Measurements from ENCODE around the gene NCOA5.
"Not testable (repeated sequence)": the region's sequence is repeated elsewhere in the genome, so short reads cannot be mapped to it uniquely, and the experiment has no call there.

The NCOA5 gene

GRCh38 chr20:46102940-46103339 is 13.2 kb upstream of the NCOA5 start:
- Histone ChIP-seq H2BK120ac (ENCODE audit: low read depth, low read length) (no peak overlapping the region), H4K5ac (ENCODE audit: low read length) (no peak overlapping the region), H4K8ac (ENCODE audit: low read depth, low read length) (no peak overlapping the region), H3K27me3 (ENCODE audit: insufficient read depth, low read length, poor library complexity) (peaks cover 3% of the 10 kb centered on the region), H3K79me1 (ENCODE audit: low read length) (no peaks in the 10 kb centered on the region), H3K9ac (ENCODE audit: low read length) (no peak overlapping the region), H3K56ac (ENCODE audit: low read length) (no peak overlapping the region), H2AK5ac (ENCODE audit: low read length) (no peak overlapping the region), H3K23ac (ENCODE audit: low read length) (no peak overlapping the region), H3K79me2 (ENCODE audit: control insufficient read depth, insufficient read depth, low read length) (no peaks in the 10 kb centered on the region), H3K27ac (ENCODE audit: low read depth, low read length) (no peak overlapping the region), H3K4me3 (ENCODE audit: low read length) (no peak overlapping the region), H2BK15ac (replicated peaks; ENCODE audit: low read depth) (no peak overlapping the region), H3K36me3 (ENCODE audit: control insufficient read depth, insufficient read depth, low read length) (no peaks in the 10 kb centered on the region), H3K4ac (ENCODE audit: low read depth, low read length) (no peak overlapping the region), H3K18ac (ENCODE audit: low read length) (no peak overlapping the region), H3K4me2 (ENCODE audit: low read length) (no peak overlapping the region), H2BK5ac (ENCODE audit: low read length) (no peak overlapping the region), H3K4me1 (ENCODE audit: control insufficient read depth, low read depth, low read length) (no peaks in the 10 kb centered on the region)
- DNase-seq = no peak
- WGBS (ENCODE audit: extremely low coverage, insufficient coverage, low lambda C conversion rate) = no CpG with 5 or more reads among the region's 3 CpGs

- H3K18ac ChIP-seq (ENCODE audit: low read length) = no peak overlapping the region
- no peak overlapping the region for H2BK15ac ChIP-seq (replicated peaks; ENCODE audit: low read depth)
- no CpG with 5 or more reads among the region's 3 CpGs for WGBS (ENCODE audit: extremely low coverage, insufficient coverage, low lambda C conversion rate)
- H4K5ac ChIP-seq (ENCODE audit: low read length) = no peak overlapping the region
- no peak for DNase-seq
- no peak overlapping the region for H3K4me2 ChIP-seq (ENCODE audit: low read length)
- H2AK5ac ChIP-seq (ENCODE audit: low read length) = no peak overlapping the region
- no peak overlapping the region for H3K56ac ChIP-seq (ENCODE audit: low read length)
- no peak overlapping the region for H2BK120ac ChIP-seq (ENCODE audit: low read depth, low read length)
- H2BK5ac ChIP-seq (ENCODE audit: low read length) = no peak overlapping the region
- H3K4ac ChIP-seq (ENCODE audit: low read depth, low read length) = no peak overlapping the region
- no peaks in the 10 kb centered on the region for H3K79me1 ChIP-seq (ENCODE audit: low read length)
- H3K36me3 ChIP-seq (ENCODE audit: control insufficient read depth, insufficient read depth, low read length) = no peaks in the 10 kb centered on the region
- no peak overlapping the region for H3K27ac ChIP-seq (ENCODE audit: low read depth, low read length)
- no peaks in the 10 kb centered on the region for H3K4me1 ChIP-seq (ENCODE audit: control insufficient read depth, low read depth, low read length)
- H3K23ac ChIP-seq (ENCODE audit: low read length) = no peak overlapping the region
- peaks cover 3% of the 10 kb centered on the region for H3K27me3 ChIP-seq (ENCODE audit: insufficient read depth, low read length, poor library complexity)
- no peak overlapping the region for H3K9ac ChIP-seq (ENCODE audit: low read length)
- no peak overlapping the region for H3K4me3 ChIP-seq (ENCODE audit: low read length)
- no peak overlapping the region for H4K8ac ChIP-seq (ENCODE audit: low read depth, low read length)
- no peaks in the 10 kb centered on the region for H3K79me2 ChIP-seq (ENCODE audit: control insufficient read depth, insufficient read depth, low read length)
These were observed 12.2 kb upstream of the NCOA5 start for GRCh38 chr20:46101957-46102356.

GRCh38 chr20:46100988-46101387 is 11.2 kb upstream of the NCOA5 start:
- Histone ChIP-seq H3K4me2 (ENCODE audit: low read length) (no peak overlapping the region), H3K79me2 (ENCODE audit: control insufficient read depth, insufficient read depth, low read length) (no peaks in the 10 kb centered on the region), H2BK120ac (ENCODE audit: low read depth, low read length) (no peak overlapping the region), H2AK5ac (ENCODE audit: low read length) (no peak overlapping the region), H4K8ac (ENCODE audit: low read depth, low read length) (no peak overlapping the region), H3K4ac (ENCODE audit: low read depth, low read length) (no peak overlapping the region), H2BK5ac (ENCODE audit: low read length) (no peak overlapping the region), H3K27me3 (ENCODE audit: insufficient read depth, low read length, poor library complexity) (peaks cover 3% of the 10 kb centered on the region), H2BK15ac (replicated peaks; ENCODE audit: low read depth) (no peak overlapping the region), H3K27ac (ENCODE audit: low read depth, low read length) (no peak overlapping the region), H3K18ac (ENCODE audit: low read length) (no peak overlapping the region), H4K5ac (ENCODE audit: low read length) (no peak overlapping the region), H3K4me1 (ENCODE audit: control insufficient read depth, low read depth, low read length) (no peaks in the 10 kb centered on the region), H3K56ac (ENCODE audit: low read length) (no peak overlapping the region), H3K23ac (ENCODE audit: low read length) (no peak overlapping the region), H3K36me3 (ENCODE audit: control insufficient read depth, insufficient read depth, low read length) (no peaks in the 10 kb centered on the region), H3K79me1 (ENCODE audit: low read length) (no peaks in the 10 kb centered on the region), H3K9ac (ENCODE audit: low read length) (no peak overlapping the region), H3K4me3 (ENCODE audit: low read length) (no peak overlapping the region)
- WGBS (ENCODE audit: extremely low coverage, insufficient coverage, low lambda C conversion rate) = no CpG with 5 or more reads among the region's 5 CpGs
- no peak for DNase-seq

- H3K36me3 ChIP-seq (ENCODE audit: control insufficient read depth, insufficient read depth, low read length); H3K18ac ChIP-seq (ENCODE audit: low read length); DNase-seq; H3K27ac ChIP-seq (ENCODE audit: low read depth, low read length); H3K4me1 ChIP-seq (ENCODE audit: control insufficient read depth, low read depth, low read length); H3K4ac ChIP-seq (ENCODE audit: low read depth, low read length); H3K79me1 ChIP-seq (ENCODE audit: low read length); H2BK15ac ChIP-seq (replicated peaks; ENCODE audit: low read depth); H3K9ac ChIP-seq (ENCODE audit: low read length); H3K4me3 ChIP-seq (ENCODE audit: low read length); H4K8ac ChIP-seq (ENCODE audit: low read depth, low read length); H3K79me2 ChIP-seq (ENCODE audit: control insufficient read depth, insufficient read depth, low read length); H3K4me2 ChIP-seq (ENCODE audit: low read length); H3K56ac ChIP-seq (ENCODE audit: low read length); H2BK120ac ChIP-seq (ENCODE audit: low read depth, low read length); H3K23ac ChIP-seq (ENCODE audit: low read length); H2BK5ac ChIP-seq (ENCODE audit: low read length); H4K5ac ChIP-seq (ENCODE audit: low read length); H2AK5ac ChIP-seq (ENCODE audit: low read length); H3K27me3 ChIP-seq (ENCODE audit: insufficient read depth, low read length, poor library complexity): not testable (repeated sequence)
- no CpG with 5 or more reads among the region's 7 CpGs for WGBS (ENCODE audit: extremely low coverage, insufficient coverage, low lambda C conversion rate)
These were observed 10.7 kb upstream of the NCOA5 start for GRCh38 chr20:46100444-46100843.

GRCh38 chr20:46099491-46100287 is 9.9 kb upstream of the NCOA5 start:
- Histone ChIP-seq H3K4me2 (ENCODE audit: low read length) (no peak overlapping the region), H2AK5ac (ENCODE audit: low read length) (no peak overlapping the region)

GRCh38 chr20:46093531-46093930 is 3.8 kb upstream of the NCOA5 start:
- Histone ChIP-seq H3K79me2 (ENCODE audit: control insufficient read depth, insufficient read depth, low read length) (peaks cover 8% of the 10 kb centered on the region), H3K4me1 (ENCODE audit: control insufficient read depth, low read depth, low read length) (peaks cover 1% of the 10 kb centered on the region), H3K36me3 (ENCODE audit: control insufficient read depth, insufficient read depth, low read length) (no peaks in the 10 kb centered on the region), H4K5ac (ENCODE audit: low read length) (no peak overlapping the region), H2BK15ac (replicated peaks; ENCODE audit: low read depth) (no peak overlapping the region), H3K56ac (ENCODE audit: low read length) (no peak overlapping the region), H4K8ac (ENCODE audit: low read depth, low read length) (no peak overlapping the region), H2BK120ac (ENCODE audit: low read depth, low read length) (no peak overlapping the region), H3K4ac (ENCODE audit: low read depth, low read length) (no peak overlapping the region), H3K18ac (ENCODE audit: low read length) (no peak overlapping the region), H3K79me1 (ENCODE audit: low read length) (peaks cover 1% of the 10 kb centered on the region), H2BK5ac (ENCODE audit: low read length) (no peak overlapping the region), H3K27me3 (ENCODE audit: insufficient read depth, low read length, poor library complexity) (no peaks in the 10 kb centered on the region), H2AK5ac (ENCODE audit: low read length) (no peak overlapping the region), H3K9ac (ENCODE audit: low read length) (no peak overlapping the region), H3K27ac (ENCODE audit: low read depth, low read length) (no peak overlapping the region), H3K23ac (ENCODE audit: low read length) (no peak overlapping the region), H3K4me3 (ENCODE audit: low read length) (no peak overlapping the region), H3K4me2 (ENCODE audit: low read length) (no peak overlapping the region)
- DNase-seq = no peak
- 100% methylated on average over 1 of the region's 2 CpGs for WGBS (ENCODE audit: extremely low coverage, insufficient coverage, low lambda C conversion rate)

More at GRCh38 chr20:46099491-46100287, 9.9 kb upstream of the NCOA5 start:
- WGBS (ENCODE audit: extremely low coverage, insufficient coverage, low lambda C conversion rate) = no CpG with 5 or more reads among the region's 48 CpGs
- Histone ChIP-seq H3K27ac (ENCODE audit: low read depth, low read length) (no peak overlapping the region), H3K4ac (ENCODE audit: low read depth, low read length) (no peak overlapping the region), H3K9ac (ENCODE audit: low read length) (no peak overlapping the region), H4K5ac (ENCODE audit: low read length) (no peak overlapping the region), H3K27me3 (ENCODE audit: insufficient read depth, low read length, poor library complexity) (peaks cover 3% of the 10 kb centered on the region), H2BK15ac (replicated peaks; ENCODE audit: low read depth) (no peak overlapping the region), H3K79me1 (ENCODE audit: low read length) (no peaks in the 10 kb centered on the region), H3K18ac (ENCODE audit: low read length) (no peak overlapping the region), H3K56ac (ENCODE audit: low read length) (peak overlapping the region; percentile 64), H2BK5ac (ENCODE audit: low read length) (no peak overlapping the region), H3K36me3 (ENCODE audit: control insufficient read depth, insufficient read depth, low read length) (no peaks in the 10 kb centered on the region), H2BK120ac (ENCODE audit: low read depth, low read length) (no peak overlapping the region), H3K4me1 (ENCODE audit: control insufficient read depth, low read depth, low read length) (no peaks in the 10 kb centered on the region), H3K23ac (ENCODE audit: low read length) (no peak overlapping the region), H4K8ac (ENCODE audit: low read depth, low read length) (no peak overlapping the region), H3K4me3 (ENCODE audit: low read length) (no peak overlapping the region), H3K79me2 (ENCODE audit: control insufficient read depth, insufficient read depth, low read length) (no peaks in the 10 kb centered on the region)
- DNase-seq = peak; percentile 49
